Measurements from ENCODE around the gene SLAIN2.

SLAIN2 gene

GRCh38 chr4:48336146-48336870, 5.0 kb upstream of the SLAIN2 start:
- H3K27me3 Mint-ChIP-seq (ENCODE audit: low read depth): no peaks in the 10 kb centered on the region
- H3K4me3 Mint-ChIP-seq: no peak overlapping the region
- no peak overlapping the region for H3K27ac Mint-ChIP-seq
- H3K9me3 Mint-ChIP-seq: no peaks in the 10 kb centered on the region
- H3K4me1 Mint-ChIP-seq: peaks cover 30% of the 10 kb centered on the region
- TF ChIP-seq CTCF (IDR thresholded peaks at IDR 0.05; ENCODE audit: unreplicated experiment in 3 of 3): no peak
- H3K36me3 Mint-ChIP-seq (ENCODE audit: low read depth): no peaks in the 10 kb centered on the region

- no peak overlapping the region for H3K4me3 Mint-ChIP-seq
- H3K9me3 Mint-ChIP-seq: no peaks in the 10 kb centered on the region
- H3K27ac Mint-ChIP-seq: peak overlapping the region in 1 of 3 experiments; percentile 3
- H3K4me1 Mint-ChIP-seq: peaks cover 35% of the 10 kb centered on the region
- no peak for TF ChIP-seq CTCF (IDR thresholded peaks at IDR 0.05; ENCODE audit: unreplicated experiment in 3 of 3)
- H3K27me3 Mint-ChIP-seq (ENCODE audit: low read depth): no peaks in the 10 kb centered on the region
- no peaks in the 10 kb centered on the region for H3K36me3 Mint-ChIP-seq (ENCODE audit: low read depth)
Measured at GRCh38 chr4:48337731-48338130, 3.6 kb upstream of the SLAIN2 start.

GRCh38 chr4:48339642-48340041, 1.7 kb upstream of the SLAIN2 start:
- H3K9me3 Mint-ChIP-seq: no peaks in the 10 kb centered on the region
- peak overlapping the region; percentile 97 to 98 (median 98) for H3K27ac Mint-ChIP-seq
- H3K36me3 Mint-ChIP-seq (ENCODE audit: low read depth): no peaks in the 10 kb centered on the region
- peak overlapping the region; percentile 85 to 97 (median 96) for H3K4me3 Mint-ChIP-seq
- no peak for TF ChIP-seq CTCF (IDR thresholded peaks at IDR 0.05; ENCODE audit: unreplicated experiment in 3 of 3)
- no peaks in the 10 kb centered on the region for H3K27me3 Mint-ChIP-seq (ENCODE audit: low read depth)
- peaks cover 51% of the 10 kb centered on the region for H3K4me1 Mint-ChIP-seq

GRCh38 chr4:48340276-48340964, 909 bp upstream of the SLAIN2 start:
- H3K4me1 Mint-ChIP-seq: peaks cover 55% of the 10 kb centered on the region
- no peaks in the 10 kb centered on the region for H3K27me3 Mint-ChIP-seq (ENCODE audit: low read depth)
- H3K36me3 Mint-ChIP-seq (ENCODE audit: low read depth): no peaks in the 10 kb centered on the region
- peak overlapping the region; percentile 97 to 98 (median 98) for H3K27ac Mint-ChIP-seq
- peak overlapping the region; percentile 85 to 97 (median 96) for H3K4me3 Mint-ChIP-seq
- no peak for TF ChIP-seq CTCF (IDR thresholded peaks at IDR 0.05; ENCODE audit: unreplicated experiment in 3 of 3)
- H3K9me3 Mint-ChIP-seq: no peaks in the 10 kb centered on the region

GRCh38 chr4:48341776-48342605, 662 bp downstream of the SLAIN2 start:
- TF ChIP-seq CTCF (IDR thresholded peaks at IDR 0.05; ENCODE audit: unreplicated experiment in 3 of 3): peak in 1 of 3 experiments; percentile 5
- Mint-ChIP-seq H3K27ac (peak overlapping the region; percentile 97 to 98 (median 98)), H3K27me3 (ENCODE audit: low read depth) (no peaks in the 10 kb centered on the region), H3K36me3 (ENCODE audit: low read depth) (no peaks in the 10 kb centered on the region), H3K4me1 (peaks cover 64% of the 10 kb centered on the region), H3K9me3 (no peaks in the 10 kb centered on the region), H3K4me3 (peak overlapping the region; percentile 97 to 98 (median 98))

Measured in nephron (organoid).